Esophagus squamous epithelium (tissue), 4 donors: ENCODE measurements around the gene PARP14.

ENCODE experiments used
- POLR2A ChIP-seq, 4 donors: fragments of 450-650 bp; IDR thresholded peaks; one replicate each; pipeline ENCODE4 v1.6.1; 2017; ENCODE audit warnings: antibody characterized with exemption in 4 of 4, mild to moderate bottlenecking in 4 of 4, moderate library complexity in 3 of 4
- TF ChIP-seq, protein P1 (sequence below), 6 experiments: fragments of 450-650 bp in 4 of 6; fragments of 200-600 bp in 2 of 6; sonication (generic) in 2 of 6; IDR thresholded peaks; one replicate each; pipeline ENCODE4 v1.5.1; 2016 to 2019; ENCODE audit warnings: antibody characterized with exemption in 6 of 6, mild to moderate bottlenecking in 4 of 6, moderate library complexity in 4 of 6

DNA sequence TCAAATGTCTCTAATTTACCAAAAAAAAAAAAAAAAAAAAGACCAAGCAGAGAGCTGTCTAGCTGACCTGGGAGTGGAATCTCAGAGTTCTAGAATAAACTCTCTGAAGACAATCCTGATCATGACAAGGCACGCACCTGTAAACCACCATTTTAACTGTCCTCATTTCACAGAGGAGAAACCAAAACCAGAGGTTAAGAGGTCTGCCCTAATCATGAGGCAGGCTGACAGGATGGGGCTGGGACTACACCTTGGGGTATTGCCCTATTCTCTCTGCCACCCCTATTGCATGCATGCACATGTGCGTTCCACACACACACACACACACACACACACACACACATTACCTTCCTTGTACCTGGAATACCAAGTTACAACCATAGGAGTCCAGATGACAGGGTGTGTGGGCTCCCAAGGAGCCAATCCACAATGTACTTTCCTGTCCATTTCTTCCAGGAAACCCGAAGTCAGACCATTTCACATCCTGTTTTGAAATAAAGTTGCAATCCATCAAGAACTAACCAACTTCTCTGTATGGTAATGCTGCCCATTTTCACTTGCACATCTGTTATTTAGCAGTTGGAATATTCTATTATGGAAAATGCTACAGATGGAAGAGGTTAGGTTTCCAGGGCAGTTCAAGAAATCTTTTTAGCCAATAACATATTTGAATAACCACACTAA, 78.4 kb downstream of the PARP14 start:
- TF ChIP-seq, protein P1, sequence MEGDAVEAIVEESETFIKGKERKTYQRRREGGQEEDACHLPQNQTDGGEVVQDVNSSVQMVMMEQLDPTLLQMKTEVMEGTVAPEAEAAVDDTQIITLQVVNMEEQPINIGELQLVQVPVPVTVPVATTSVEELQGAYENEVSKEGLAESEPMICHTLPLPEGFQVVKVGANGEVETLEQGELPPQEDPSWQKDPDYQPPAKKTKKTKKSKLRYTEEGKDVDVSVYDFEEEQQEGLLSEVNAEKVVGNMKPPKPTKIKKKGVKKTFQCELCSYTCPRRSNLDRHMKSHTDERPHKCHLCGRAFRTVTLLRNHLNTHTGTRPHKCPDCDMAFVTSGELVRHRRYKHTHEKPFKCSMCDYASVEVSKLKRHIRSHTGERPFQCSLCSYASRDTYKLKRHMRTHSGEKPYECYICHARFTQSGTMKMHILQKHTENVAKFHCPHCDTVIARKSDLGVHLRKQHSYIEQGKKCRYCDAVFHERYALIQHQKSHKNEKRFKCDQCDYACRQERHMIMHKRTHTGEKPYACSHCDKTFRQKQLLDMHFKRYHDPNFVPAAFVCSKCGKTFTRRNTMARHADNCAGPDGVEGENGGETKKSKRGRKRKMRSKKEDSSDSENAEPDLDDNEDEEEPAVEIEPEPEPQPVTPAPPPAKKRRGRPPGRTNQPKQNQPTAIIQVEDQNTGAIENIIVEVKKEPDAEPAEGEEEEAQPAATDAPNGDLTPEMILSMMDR (IDR thresholded peaks at IDR 0.05), result no peak
- TF ChIP-seq POLR2A (IDR thresholded peaks at IDR 0.05), result no peak
